HG03108 (cell line): Measurements from ENCODE around the gene B4GALT3.
A peak's percentile ranks its signal among the peaks of the same experiment; 100 is the strongest.

ENCODE experiments used
- ATAC-seq: cut with Tn5 transposase; IDR thresholded peaks from one replicate; pipeline ENCODE4 v1.9.1; 2021; ENCODE audit warnings: moderate library complexity; ENCODE audit not compliant: unreplicated experiment

B4GALT3 gene

DNA sequence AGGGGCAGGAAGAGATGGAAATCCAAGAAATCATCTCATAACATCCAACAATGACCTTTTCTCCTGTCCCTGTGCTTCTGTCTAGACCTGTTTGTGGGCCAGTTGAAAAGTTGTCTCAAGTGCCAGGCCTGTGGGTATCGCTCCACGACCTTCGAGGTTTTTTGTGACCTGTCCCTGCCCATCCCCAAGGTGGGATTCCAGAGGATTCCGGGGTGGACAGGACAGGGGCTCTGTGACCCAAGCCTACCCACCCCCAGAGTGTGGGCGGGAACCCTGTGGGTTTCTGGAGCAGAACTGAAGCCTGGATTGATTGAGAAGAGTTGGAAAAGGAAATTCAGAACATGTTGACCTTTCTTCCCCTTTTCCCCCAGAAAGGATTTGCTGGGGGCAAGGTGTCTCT is 13.5 kb downstream of the B4GALT3 start:
- no peak for ATAC-seq

DNA sequence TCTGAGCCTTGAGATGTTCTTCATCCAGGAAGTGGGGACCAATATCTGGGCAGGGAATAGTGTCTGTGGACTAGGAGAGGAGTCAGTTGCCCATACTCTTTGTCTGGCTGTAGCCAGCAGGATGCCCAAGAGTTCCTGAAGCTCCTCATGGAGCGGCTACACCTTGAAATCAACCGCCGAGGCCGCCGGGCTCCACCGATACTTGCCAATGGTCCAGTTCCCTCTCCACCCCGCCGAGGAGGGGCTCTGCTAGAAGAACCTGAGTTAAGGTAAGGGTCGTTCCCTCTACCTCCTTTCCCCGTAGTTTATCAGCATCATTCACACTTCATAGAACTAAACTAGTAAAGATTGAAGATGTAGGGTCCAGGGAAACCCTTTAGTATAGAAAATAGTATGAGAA is 14.5 kb downstream of the B4GALT3 start:
- ATAC-seq, result no peak

DNA sequence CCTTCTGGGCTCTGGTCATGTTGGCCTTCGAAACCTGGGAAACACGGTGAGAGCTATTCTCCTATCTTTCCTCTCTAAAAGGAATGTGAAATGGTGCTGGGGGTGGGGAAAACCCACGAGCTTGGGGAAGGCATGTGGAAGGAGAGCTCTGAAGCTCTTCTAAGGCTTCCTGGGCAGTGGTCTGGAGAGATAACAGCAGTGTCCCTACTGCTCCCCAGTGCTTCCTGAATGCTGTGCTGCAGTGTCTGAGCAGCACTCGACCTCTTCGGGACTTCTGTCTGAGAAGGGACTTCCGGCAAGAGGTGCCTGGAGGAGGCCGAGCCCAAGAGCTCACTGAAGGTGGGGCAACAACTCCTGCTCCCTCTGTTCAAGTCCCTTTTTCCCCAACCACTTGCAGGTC is 15.3 kb downstream of the B4GALT3 start:
- no peak for ATAC-seq

DNA sequence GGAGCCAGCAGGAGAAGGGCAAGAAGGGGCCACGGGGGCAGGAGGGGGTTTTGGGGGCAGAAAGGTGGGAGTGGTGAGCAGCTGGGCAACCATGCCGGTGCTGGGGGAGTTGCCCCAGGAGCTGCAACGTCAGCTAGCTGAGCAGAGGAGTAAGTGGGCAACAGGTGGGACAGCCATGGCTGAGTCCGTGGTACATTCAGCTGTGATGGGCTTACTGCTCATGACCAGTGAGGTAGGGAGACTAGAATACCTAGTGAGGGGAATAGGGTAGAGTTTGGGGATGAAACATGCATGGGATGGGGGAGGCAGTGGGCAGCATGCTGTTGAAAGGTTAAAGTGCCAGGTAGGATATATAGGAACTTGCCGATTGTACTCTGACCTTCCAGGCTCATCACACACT is 15.7 kb downstream of the B4GALT3 start:
- ATAC-seq, result no peak

DNA sequence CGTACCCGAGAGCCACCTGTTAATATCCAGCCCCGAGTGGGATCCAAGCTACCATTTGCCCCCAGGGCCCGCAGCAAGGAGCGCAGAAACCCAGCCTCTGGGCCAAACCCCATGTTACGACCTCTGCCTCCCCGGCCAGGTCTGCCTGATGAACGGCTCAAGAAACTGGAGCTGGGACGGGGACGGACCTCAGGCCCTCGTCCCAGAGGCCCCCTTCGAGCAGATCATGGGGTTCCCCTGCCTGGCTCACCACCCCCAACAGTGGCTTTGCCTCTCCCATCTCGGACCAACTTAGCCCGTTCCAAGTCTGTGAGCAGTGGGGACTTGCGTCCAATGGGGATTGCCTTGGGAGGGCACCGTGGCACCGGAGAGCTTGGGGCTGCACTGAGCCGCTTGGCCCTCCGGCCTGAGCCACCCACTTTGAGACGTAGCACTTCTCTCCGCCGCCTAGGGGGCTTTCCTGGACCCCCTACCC is 16.6 kb downstream of the B4GALT3 start:
- no peak for ATAC-seq

DNA sequence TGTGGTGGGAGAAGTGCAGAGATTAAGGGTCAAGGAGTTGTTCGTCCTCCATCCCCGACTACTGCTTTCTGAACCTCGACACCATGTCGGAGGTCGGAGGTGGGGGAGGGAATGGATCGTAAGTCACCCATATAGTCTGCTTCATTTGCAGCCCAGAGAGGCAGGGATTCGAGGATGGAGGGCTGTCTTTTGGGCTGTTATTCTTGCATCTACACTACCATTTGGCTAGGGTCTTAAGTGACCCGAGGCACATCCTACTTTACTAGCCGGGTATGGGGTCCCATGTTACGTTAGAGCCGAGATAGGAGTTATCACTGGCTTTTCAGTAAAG is 17.4 kb downstream of the B4GALT3 start:
- ATAC-seq, result no peak

DNA sequence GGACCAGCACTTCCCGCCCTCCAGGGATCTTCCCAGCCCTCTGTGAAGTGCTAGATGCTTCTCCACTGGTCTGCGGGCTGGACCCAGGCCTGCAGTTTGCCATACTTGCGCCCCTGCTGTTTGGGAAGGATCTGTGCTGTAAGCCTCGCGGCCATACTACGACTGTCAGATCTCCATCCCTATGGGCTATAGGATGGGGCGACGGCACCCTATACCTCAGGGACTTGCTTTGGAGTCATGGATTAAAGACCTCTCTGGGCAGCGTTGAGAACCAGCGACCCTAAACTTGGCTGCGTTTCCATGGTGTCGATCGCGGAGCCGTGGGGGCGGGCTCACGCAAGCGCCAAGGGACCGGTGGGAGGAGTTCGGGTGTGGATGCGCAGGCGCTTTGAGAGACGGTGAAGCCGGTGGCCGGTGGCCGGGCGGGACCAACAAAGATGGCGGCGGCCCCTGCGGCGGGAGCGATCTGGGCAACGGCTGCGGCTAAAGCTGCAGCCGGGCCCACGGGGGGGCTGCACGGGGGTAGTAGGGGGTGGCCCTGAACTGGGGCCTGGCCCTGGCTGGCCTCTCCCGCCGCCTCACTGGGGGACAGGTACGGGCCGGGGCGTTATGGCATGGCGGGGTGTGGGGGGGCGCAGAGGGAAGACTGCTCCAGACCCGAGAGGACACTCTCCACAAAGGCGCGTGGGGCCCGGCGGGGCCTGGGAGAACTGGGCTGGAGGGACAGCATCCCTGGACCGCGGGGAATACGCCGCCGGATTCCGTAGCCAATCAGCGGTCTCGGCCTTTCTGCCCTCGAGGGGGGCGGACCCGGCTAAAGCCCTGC is 18.0 kb downstream of the B4GALT3 start, which contains the start of gene USP21:
Gene USP21 (plus strand): TSS at position 414 of the 826 bp plus-strand sequence. CDS start 1,141 bp downstream, outside the sequence.
- ATAC-seq, result peak; percentile 87

DNA sequence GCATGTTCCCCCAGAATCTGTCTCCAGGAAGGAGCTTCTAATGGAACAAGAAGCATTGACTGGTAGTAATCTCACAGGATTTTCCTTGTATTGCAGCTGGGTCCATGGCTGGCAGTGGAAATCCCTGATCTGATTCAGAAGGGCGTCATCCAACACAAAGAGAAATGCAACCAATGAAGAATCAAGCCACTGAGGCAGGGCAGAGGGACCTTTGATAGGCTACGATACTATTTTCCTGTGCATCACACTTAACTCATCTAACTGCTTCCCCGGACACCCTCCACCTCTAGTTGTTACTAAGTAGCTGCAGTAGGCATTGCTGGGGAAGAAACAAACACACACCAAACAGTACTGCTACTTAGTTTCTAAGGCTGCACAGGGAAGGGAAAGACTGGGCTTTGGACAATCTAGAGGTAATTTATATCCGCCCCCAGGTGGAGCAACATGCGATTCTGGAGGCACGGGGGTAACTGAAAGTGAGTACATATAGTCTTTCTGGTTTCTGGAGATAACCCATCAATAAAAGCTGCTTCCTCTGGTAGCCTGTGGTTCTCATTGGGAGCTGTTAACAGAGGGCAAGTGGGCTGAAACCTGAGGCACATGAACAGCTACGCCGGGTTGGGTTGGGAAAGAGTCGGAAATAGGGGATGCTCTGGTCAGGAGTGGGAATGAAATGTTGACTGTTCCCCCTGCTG is 18.8 kb downstream of the B4GALT3 start:
- ATAC-seq, result no peak

DNA sequence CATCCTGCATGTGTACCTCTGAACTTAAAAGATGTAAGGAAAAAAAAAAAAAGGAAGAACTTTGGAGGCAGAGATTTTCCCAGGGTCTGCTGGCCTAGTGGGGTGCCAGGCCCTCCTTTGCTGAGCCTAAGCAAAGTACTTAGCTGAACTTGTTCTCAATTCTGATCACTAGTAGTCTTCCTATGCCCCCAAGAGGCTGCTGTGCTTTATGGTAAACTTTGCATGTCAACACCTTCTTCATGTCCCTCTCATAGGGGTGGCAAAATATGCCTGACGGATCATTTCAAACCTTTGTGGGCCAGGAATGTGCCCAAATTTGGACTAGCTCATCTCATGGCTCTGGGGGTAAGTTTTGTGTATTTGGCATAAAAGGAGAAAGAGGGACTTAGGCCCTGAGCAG is 19.4 kb downstream of the B4GALT3 start:
- no peak for ATAC-seq

DNA sequence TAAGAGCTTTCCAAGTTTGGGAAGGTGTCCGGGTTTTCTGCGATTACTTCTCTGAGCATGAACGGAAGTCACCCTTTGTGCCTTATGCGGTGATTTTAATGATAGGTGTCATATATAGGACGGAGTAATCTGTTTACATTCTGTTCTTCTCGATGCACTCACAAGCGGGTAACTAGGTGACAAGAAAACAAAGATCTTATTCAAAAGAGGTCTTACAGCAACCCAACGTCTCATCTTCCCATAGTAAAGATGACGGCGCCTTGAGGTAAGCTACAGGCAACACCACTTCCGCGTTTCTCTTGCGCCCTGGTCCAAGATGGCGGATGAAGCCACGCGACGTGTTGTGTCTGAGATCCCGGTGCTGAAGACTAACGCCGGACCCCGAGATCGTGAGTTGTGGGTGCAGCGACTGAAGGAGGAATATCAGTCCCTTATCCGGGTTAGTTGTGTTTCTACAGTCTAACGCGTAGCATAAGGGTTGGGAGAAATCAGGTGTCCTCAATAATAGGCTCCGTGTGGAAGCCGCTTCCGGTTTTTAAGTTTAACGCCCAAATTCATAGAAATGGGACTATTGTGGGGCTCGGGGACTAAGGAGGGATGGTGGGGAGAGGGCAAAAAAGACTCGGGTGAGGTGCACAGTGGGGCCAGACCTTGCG is 23.5 kb downstream of the B4GALT3 start, which contains the start of gene UFC1:
Gene UFC1 (plus strand): TSS at position 297 of the 656 bp plus-strand sequence. CDS start 20 bp downstream, at position 317.
- peak; percentile 71 for ATAC-seq

DNA sequence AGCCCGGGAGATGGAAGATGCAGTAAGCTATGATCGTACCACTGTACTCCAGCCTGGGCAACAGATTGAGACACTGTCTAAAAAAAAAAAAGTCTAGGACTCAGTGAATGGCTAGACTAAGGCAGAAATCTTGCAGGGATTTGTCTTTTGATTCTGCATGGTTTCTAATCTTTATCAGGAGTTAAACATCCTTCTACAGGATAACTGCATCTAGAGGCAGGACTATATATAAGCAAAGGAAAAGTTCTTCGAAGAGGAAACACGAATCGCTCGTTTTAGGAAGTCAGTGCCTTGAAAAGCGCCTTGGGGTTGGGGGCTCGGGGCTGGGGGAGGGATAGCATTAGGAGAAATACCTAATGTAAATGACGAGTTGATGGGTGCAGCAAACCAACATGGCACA is 24.1 kb downstream of the B4GALT3 start:
- no peak for ATAC-seq

DNA sequence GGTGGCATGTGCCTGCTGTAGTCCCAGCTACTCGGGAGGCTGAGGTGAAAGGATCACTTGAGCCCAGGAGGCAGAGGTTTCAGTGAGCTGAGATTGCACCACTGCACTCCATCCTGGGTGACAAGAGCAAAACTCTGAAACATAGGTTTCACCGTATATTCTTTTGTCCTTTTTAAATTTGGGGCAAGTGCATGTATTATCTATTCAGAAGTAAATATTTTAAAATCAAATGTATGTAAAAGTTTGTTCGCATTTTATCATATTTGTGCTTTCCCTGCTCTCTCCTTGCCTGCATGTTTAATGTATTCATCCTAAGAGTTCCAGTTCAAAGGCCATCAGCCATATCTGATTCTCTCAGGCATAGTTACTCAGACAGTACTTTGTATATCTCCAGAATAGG is 31.5 kb downstream of the B4GALT3 start:
- ATAC-seq, result no peak

DNA sequence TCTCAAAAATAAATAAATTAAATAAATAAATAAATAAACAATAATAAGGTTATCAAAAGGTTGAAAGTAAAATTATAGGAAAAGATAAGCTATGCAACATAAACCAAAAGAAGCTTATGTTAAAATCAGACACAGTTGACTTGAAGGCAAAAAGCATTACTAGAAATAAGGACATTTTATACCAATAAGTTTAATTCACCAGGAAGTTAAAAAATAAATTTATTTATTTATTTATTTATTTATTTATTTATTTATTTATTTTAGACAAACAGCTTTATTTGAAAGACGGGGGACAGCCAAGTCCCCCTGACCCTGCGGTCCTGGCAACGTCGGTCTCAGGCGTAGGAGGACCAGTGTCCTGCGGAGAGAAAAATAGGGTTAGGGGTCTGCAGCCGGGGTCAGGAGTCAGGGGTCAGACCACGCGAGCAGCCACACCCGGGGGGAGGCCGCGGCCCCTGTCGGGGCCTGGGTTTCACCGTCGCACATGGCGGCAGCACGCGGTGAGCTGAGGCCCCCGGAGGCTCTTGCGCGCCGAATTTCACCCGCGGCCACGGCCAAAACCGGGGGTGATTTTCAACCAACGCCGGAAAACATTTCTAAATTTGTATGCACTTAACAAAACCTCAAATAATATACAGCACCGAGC is 36.4 kb downstream of the B4GALT3 start:
- no peak for ATAC-seq

DNA sequence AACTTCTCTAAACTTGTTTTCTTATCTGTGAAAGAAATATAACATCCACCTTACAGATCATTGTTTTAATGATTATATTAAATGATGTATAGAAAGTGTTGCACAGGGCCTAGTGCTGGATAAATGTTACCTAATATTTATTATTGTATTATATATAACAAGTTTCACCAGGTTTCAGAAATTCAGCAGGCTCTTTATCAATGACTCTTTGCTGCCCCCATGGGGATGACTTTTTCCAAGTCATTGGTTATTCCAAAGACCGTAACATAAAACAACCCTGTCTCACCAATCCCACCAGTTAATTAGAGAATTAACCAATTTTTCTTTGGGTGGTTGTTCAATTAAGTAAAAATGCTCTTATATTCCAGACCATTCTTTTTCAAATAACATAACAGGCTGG is 37.5 kb downstream of the B4GALT3 start:
- ATAC-seq, result no peak

DNA sequence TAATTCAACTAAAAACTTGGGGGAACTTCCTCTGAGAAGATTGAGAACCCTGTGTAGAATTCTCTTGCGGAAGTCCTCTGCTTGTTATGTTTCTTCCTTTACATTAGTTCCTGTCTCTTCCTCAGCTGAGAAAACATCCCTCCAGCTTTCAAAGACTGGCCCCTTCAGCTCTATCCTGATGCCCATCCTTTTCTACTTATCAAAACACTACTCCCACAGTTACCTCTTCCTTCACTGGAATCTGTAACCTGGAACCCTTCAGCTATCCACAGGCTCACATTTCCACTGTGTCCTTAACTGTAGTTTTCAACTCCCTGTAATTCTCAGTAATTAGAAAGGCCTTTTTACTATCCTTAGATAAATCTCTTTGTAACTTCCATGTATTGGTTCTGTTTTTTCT is 38.9 kb downstream of the B4GALT3 start:
- ATAC-seq, result no peak

DNA sequence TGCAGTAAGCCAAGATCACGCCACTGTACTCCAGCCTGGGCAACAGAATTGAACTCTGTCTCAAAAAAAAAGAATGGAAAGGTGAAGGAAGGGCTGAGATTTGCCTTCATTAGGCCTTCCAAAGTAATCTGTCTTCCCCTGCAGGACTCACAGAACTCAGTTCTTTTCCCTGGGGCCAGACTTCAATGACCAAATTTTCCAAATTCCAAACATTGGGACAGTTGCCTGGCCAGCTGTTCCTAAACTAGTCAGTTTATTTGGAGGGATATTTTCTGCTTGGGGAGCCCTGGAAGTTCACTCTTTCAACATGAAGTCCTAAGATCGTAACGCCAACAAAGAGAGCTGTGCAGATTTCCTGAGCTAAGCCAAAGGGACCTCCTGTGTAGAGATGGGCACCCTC is 39.4 kb downstream of the B4GALT3 start:
- ATAC-seq, result no peak

DNA sequence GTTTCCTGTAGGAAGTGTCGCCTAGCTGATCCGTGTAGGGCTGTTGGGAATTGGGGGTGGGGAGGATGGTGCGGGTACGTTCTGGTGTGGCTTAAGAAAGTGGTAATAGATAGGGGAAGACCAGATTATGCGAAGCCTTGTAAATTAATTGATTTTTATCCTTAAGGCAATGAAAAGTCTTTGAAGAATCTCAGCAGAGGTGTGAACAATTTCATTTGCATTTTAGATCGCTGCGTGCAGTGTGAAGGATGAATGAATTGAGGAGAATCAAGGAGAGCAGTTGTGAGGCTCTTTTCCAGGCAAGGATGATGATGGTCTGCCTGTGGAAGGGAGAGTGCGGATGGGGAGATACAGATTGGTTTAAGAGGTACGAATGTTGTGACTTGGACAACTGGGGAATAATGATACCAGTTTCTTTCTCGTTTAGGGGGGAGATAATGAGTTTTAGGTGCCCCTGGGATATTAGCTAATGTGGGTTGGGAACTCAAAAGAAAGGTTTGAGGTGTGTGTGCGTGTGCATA is 44.0 kb downstream of the B4GALT3 start:
- no peak for ATAC-seq

DNA sequence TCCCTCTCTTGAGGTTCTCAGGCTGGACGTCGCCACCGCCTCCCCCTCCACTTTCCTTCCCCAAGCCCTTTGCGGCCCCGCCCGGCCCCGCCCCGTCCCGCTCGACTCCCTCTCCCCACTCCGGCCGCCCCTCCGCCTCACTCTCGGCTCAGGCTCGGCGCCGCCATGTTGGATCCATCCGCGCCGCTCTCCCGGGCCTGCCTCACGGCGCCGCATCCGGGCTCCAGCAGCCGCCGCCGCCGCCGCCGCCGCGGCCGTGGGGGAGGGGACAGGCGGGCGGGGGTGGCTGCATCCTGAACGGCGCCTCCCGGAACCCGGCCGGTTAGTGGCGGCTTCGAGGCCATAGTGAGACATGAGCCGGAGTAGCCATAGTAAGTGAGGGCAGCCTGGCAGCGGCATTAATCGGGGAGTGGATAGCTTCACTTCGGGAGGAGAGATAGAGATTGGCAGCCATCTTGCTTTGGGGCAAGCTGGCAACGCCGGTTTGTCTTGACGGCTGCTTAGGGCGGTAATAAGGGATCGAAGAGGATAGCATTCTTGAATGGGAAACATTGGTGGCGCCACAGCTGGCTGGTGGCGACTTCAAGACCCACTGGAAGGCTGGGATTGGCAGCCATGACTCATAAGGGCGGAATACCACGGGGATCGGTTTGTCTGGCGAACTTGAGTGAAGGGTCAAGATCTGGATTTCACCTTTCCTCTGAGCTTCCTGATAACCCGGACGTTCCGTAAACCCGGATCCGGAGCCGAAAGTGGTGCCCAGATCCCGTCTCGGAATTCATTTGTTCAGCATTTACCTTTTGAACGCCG is 44.7 kb downstream of the B4GALT3 start, which contains the start of gene DEDD:
Gene DEDD (minus strand): TSS at position 258 of the 810 bp plus-strand sequence. CDS start 8,205 bp downstream, outside the sequence.
- ATAC-seq, result peak; percentile 95

DNA sequence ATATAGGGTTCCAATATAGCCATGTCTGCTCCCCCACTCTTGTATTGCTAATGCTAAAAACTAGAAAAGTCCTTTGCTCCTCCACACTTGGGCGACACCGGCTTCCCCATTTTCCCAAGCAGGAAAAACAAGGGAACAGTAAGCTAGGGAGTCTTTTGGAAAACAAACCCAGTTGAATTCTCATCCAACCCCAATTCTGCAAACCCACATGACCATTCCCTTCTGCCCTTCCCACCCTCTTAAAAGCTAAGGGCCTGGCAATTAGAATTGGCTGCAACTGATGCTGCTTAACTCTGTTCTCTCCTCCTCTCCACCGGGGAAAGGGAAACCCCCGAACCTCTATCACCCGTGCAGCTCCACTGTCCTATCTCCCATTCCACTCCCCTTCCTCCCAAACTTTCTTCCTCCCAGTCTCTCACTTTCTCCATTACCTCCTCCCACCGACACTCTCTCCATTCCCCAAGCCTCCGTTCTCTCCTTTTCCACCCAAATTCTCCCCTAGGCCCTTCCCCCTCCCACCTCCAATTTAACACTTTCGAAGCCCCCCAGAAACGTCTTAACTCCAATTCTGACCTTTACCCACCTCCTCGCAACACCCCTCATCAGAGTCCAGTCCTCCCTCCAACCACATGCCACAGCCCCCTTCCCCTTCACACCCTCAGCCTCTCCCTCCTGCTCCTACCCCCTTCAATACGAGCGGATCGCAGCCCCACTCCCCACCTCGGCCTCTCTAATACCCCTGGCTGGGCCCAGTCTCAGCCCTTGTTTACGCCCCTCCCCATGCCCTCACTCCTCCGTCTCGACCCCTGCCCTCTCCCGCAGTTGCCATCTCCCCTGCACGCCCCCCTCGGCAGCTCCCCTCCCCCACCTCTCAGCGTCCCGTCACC is 45.5 kb downstream of the B4GALT3 start:
- no peak for ATAC-seq
